ENCODE data around the gene ACP5.

DNA sequence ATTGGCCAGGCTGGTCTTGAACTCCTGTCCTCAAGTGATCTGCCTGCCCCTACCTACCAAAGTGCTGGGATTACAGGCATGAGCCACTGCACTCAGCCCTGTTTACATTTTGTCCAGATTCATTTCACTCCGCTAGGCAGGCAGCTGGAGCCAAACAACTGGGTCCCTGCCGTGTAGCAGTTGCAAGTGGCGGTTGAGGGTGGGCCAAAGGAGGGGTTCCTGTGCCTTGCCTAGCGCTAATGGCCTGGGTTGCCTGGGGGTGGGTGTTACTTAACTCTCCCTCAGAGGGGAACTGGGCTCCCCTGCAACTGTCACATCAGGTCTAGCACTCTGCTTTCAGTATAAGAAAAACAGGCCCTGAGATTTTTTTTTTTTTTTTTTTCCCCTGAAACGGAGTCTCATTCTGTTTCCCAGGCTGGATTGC lies 7.4 kb downstream of the ACP5 start:
- TF ChIP-seq, protein P1, sequence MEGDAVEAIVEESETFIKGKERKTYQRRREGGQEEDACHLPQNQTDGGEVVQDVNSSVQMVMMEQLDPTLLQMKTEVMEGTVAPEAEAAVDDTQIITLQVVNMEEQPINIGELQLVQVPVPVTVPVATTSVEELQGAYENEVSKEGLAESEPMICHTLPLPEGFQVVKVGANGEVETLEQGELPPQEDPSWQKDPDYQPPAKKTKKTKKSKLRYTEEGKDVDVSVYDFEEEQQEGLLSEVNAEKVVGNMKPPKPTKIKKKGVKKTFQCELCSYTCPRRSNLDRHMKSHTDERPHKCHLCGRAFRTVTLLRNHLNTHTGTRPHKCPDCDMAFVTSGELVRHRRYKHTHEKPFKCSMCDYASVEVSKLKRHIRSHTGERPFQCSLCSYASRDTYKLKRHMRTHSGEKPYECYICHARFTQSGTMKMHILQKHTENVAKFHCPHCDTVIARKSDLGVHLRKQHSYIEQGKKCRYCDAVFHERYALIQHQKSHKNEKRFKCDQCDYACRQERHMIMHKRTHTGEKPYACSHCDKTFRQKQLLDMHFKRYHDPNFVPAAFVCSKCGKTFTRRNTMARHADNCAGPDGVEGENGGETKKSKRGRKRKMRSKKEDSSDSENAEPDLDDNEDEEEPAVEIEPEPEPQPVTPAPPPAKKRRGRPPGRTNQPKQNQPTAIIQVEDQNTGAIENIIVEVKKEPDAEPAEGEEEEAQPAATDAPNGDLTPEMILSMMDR (IDR thresholded peaks at IDR 0.05) = no peak
- TF ChIP-seq POLR2AphosphoS5 (IDR thresholded peaks at IDR 0.05; ENCODE audit: insufficient read depth in 1 of 2, low read depth in 1 of 2) = no peak
- TF ChIP-seq POLR2A (IDR thresholded peaks at IDR 0.05) = no peak

Data from vagina (tissue), 2 donors.